GM12878 (cell line): ENCODE data around the gene NOTCH4. TPM values are rescaled to one million over a fixed set of nuclear protein-coding genes. Genes with fewer than 3 reads are reported as not detected.

ENCODE experiments used
- ATAC-seq: fragments of 200-7000 bp; cut with Tn5 transposase; 3 replicates; pipeline ENCODE4 v1.9.1; 2020; ENCODE audit warnings: mild to moderate bottlenecking, moderate library complexity
- BruUV-seq: library from RNA; stranded (reverse); fragments of 400-500 nt; replicated peaks from 2 replicates; lab custom pipeline; 2021; lab: Mats Ljungman, UMichigan
- CTCF ChIA-PET: fragments of 300-600 bp; sonication (Branson Sonifier 250); formaldehyde crosslinking; extraction: SDS; loops from one replicate; lab custom pipeline; 2021; ENCODE audit warnings: inconsistent platforms; lab: Yijun Ruan, JAX
- POLR2A ChIA-PET: fragments of 350-600 bp; formaldehyde crosslinking; extraction: SDS; loops from one replicate; lab custom pipeline; 2021; ENCODE audit warnings: inconsistent platforms; lab: Charles Lee
- RAD21 ChIA-PET: fragments of 300-600 bp; sonication (Branson Sonifier 250); formaldehyde crosslinking; loops from one replicate; lab custom pipeline; 2023; ENCODE audit warnings: antibody characterized with exemption; ENCODE audit not compliant: unreplicated experiment; lab: Charles Lee
- SMC1A ChIA-PET: fragments of 300-600 bp; sonication (Branson Sonifier 250); formaldehyde crosslinking; loops from one replicate; lab custom pipeline; 2023; ENCODE audit not compliant: unreplicated experiment, uncharacterized antibody; lab: Charles Lee
- DNase-seq: peaks from one replicate; pipeline ENCODE4 v3.0.0-alpha.2; 2011; ENCODE audit warnings: low read depth, low spot score
- FAIRE-seq: peaks from 3 replicates; lab custom pipeline; 2011; peaks lifted over from hg19 to GRCh38; lab: Jason Lieb, UNC
- H2AFZ ChIP-seq: 2 replicates; pipeline ENCODE4 v1.6.0; 2011; ENCODE audit warnings: low read depth, low read length, control low read depth; ENCODE audit not compliant: control insufficient read depth
- H3K27ac ChIP-seq: 2 replicates; pipeline ENCODE4 v1.5.1; 2011; ENCODE audit warnings: control low read depth; ENCODE audit not compliant: control insufficient read depth, insufficient read depth
- H3K27me3 ChIP-seq, 2 experiments: replicated peaks in 1 of 2; 2 replicates each; pipeline versions ENCODE4 v1.6.0 to v1.6.1; 2011; ENCODE audit warnings: low read length in 1 of 2; ENCODE audit not compliant: control insufficient read depth in 2 of 2, insufficient read depth in 2 of 2
- H3K36me3 ChIP-seq, 2 experiments: 2 replicates each; pipeline ENCODE4 v1.5.1; 2011; ENCODE audit warnings: low read length in 1 of 2; ENCODE audit not compliant: control insufficient read depth in 2 of 2, insufficient read depth in 2 of 2
- H3K4me1 ChIP-seq: 2 replicates; pipeline ENCODE4 v1.6.1; 2011; ENCODE audit warnings: mild to moderate bottlenecking, low read length, moderate library complexity, mixed read lengths; ENCODE audit not compliant: control insufficient read depth, insufficient read depth
- H3K4me2 ChIP-seq: 2 replicates; pipeline ENCODE4 v1.6.0; 2011; ENCODE audit warnings: control low read depth; ENCODE audit not compliant: control insufficient read depth, insufficient read depth
- H3K4me3 ChIP-seq: fragments of 200-600 bp; sonication (generic); 2 replicates; pipeline ENCODE4 v1.5.1; 2016
- H3K79me2 ChIP-seq: 2 replicates; pipeline ENCODE4 v1.6.0; 2011; ENCODE audit warnings: low read length; ENCODE audit not compliant: control insufficient read depth, insufficient read depth
- H3K9ac ChIP-seq: 2 replicates; pipeline ENCODE4 v1.8.0; 2011; ENCODE audit warnings: low read length, control low read depth, mixed read lengths; ENCODE audit not compliant: control insufficient read depth, insufficient read depth
- H3K9me3 ChIP-seq: replicated peaks from 3 replicates; pipeline ENCODE4 v1.5.1; 2011; ENCODE audit warnings: mild to moderate bottlenecking, low read length; ENCODE audit not compliant: control insufficient read depth, insufficient read depth
- H4K20me1 ChIP-seq: 2 replicates; pipeline ENCODE4 v1.6.0; 2011; ENCODE audit not compliant: control insufficient read depth, insufficient read depth
- BCL3 ChIP-seq: IDR thresholded peaks from 2 replicates; pipeline ENCODE4 v1.6.1; 2011; ENCODE audit warnings: borderline replicate concordance, low read depth, mild to moderate bottlenecking, moderate library complexity, low read length; ENCODE audit not compliant: insufficient read depth, poor library complexity, severe bottlenecking
- BMI1 ChIP-seq: fragments of 450-650 bp; IDR thresholded peaks from 2 replicates; pipeline ENCODE4 v1.6.1; 2016; ENCODE audit warnings: mild to moderate bottlenecking, moderate library complexity, borderline replicate concordance
- CBFB ChIP-seq: IDR thresholded peaks from 2 replicates; pipeline ENCODE4 v1.6.1; 2016; ENCODE audit warnings: antibody characterized with exemption, low read depth
- CEBPB ChIP-seq, 2 experiments: fragments of 150-350 bp in 1 of 2; IDR thresholded peaks; 2 replicates each; pipeline ENCODE4 v1.6.1; 2012 to 2014; ENCODE audit warnings: low read depth in 2 of 2, low read length in 2 of 2, borderline replicate concordance in 1 of 2, inconsistent platforms in 1 of 2
- CREM ChIP-seq: IDR thresholded peaks from 2 replicates; pipeline ENCODE4 v1.6.1; 2014; ENCODE audit warnings: antibody characterized with exemption, low read depth
- MEF2A ChIP-seq: IDR thresholded peaks from 2 replicates; pipeline ENCODE4 v1.6.1; 2011; ENCODE audit warnings: low read depth, mild to moderate bottlenecking, low read length, moderate library complexity; ENCODE audit not compliant: insufficient read depth
- MYB ChIP-seq: fragments of 150-350 bp; IDR thresholded peaks from 2 replicates; pipeline ENCODE4 v1.6.1; 2014; ENCODE audit warnings: mild to moderate bottlenecking, low read depth, low read length, borderline replicate concordance
- NKRF ChIP-seq: fragments of 450-650 bp; conservative IDR thresholded peaks from 2 replicates; pipeline ENCODE4 v1.6.1; 2017; ENCODE audit warnings: mild to moderate bottlenecking, moderate library complexity
- RCOR1 ChIP-seq: conservative IDR thresholded peaks from 2 replicates; pipeline ENCODE4 v1.6.1; 2012; ENCODE audit warnings: low read depth, low read length, improper control_type of control experiment
- SMAD1 ChIP-seq: fragments of 450-650 bp; IDR thresholded peaks from 2 replicates; pipeline ENCODE4 v1.6.1; 2018; ENCODE audit warnings: mild to moderate bottlenecking, low read depth; ENCODE audit not compliant: partially characterized antibody
- SREBF1 ChIP-seq: IDR thresholded peaks from 2 replicates; pipeline ENCODE4 v1.6.1; 2012; ENCODE audit warnings: mild to moderate bottlenecking, low read length
- SRF ChIP-seq, 2 experiments: IDR thresholded peaks; 2 replicates each; pipeline ENCODE4 v1.6.1; 2011; ENCODE audit warnings: low read depth in 2 of 2, low read length in 2 of 2, mild to moderate bottlenecking in 1 of 2, moderate library complexity in 1 of 2
- TCF7 ChIP-seq: IDR thresholded peaks from 2 replicates; pipeline ENCODE4 v1.6.1; 2014; ENCODE audit warnings: antibody characterized with exemption, borderline replicate concordance
- ZNF592 ChIP-seq: fragments of 450-650 bp; IDR thresholded peaks from 2 replicates; pipeline ENCODE4 v1.6.1; 2017; ENCODE audit warnings: mild to moderate bottlenecking, moderate library complexity
- WGBS: methylation state at CpG from one replicate; pipeline ENCODE4 v1.1.6; 2016; ENCODE audit warnings: low lambda C conversion rate; ENCODE audit not compliant: insufficient replicate concordance, insufficient coverage; ENCODE audit errors: missing lambda C conversion rate; 5-methylcytosine and 5-hydroxymethylcytosine counted together
- in situ Hi-C: fragments of 300-500 bp; cut with MboI; formaldehyde crosslinking; loops from 9 replicates; pipeline ENCODE4 v1.14.3; 2018; ENCODE audit warnings: mixed read lengths
- intact Hi-C: fragments of 100-400 bp; cut with micrococcal nuclease; formaldehyde crosslinking; loops from one replicate; pipeline ENCODE4 v1.14.2; 2022; ENCODE audit not compliant: unreplicated experiment
- polyA plus RNA-seq, 11 experiments: library from polyadenylated mRNA; depleted of rRNA in 4 of 11; unstranded in 6 of 11; stranded (reverse) in 5 of 11; fragments of >200 nt; fragmentation: Nextera tagmentation in 4 of 11; fragmentation: Illumina TruSeq in 1 of 11; extraction: Ambion mirVana in 4 of 11; extraction: Trizol in 1 of 11; gene quantifications; 1 replicate in 1 of 11; 2 replicates in 10 of 11; pipeline versions ENCODE4 v1.2.1 to v1.2.3, GENCODE V29; 2011 to 2016; ENCODE audit warnings: inconsistent platforms in 2 of 11, missing spikeins in 2 of 11, low read depth in 1 of 11
- total RNA-seq, 4 experiments: library from RNA; depleted of rRNA in 3 of 4; stranded (reverse); fragments of >200 nt in 3 of 4; fragmentation: Illumina TruSeq in 1 of 4; extraction: Trizol in 1 of 4; gene quantifications; 2 replicates each; pipeline versions ENCODE4 v1.2.1 to v1.2.3, GENCODE V29; 2013 to 2021

NOTCH4 gene
- total and polyA plus RNA-seq, 10 of the 15 experiments (the other 5 are each of a cell fraction or from before 2014, with no cell fraction given) = 0.66 to 3.3 (median 1.4) TPM

DNA sequence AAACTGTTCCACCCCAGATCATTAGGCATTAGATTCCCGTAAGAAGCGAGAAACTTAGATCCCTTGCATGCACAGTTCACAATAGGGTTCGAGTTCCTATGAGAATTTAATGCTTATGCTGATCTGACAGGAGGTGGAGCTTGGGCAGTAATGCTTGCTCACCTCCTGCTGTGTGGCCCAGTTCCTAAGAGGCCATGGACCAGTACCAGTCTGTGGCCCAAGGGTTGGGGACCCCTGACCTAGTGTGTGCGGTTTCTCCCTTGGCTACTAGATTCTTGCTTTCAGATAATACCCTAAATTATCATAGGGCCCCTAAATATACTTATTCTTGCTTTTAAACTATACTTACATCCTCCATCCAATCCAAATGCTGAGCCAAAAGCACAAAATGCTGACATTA is 29.5 kb downstream of the NOTCH4 start:
- intact Hi-C loops = no loop called here
- WGBS = 96% methylated on average over 4 of the region's 4 CpGs
- no peak for TF ChIP-seq RCOR1
- TF ChIP-seq MYB = no peak
- TF ChIP-seq BCL3 = no peak
- TF ChIP-seq CREM = no peak
- TF ChIP-seq MEF2A = no peak
- no peak for TF ChIP-seq SMAD1
- no peak for TF ChIP-seq CEBPB (IDR thresholded peaks at IDR 0.05; ENCODE audit: borderline replicate concordance in 1 of 2, low read depth in 2 of 2, low read length in 2 of 2)
- no peak for TF ChIP-seq SRF (IDR thresholded peaks at IDR 0.05; ENCODE audit: low read depth in 2 of 2, low read length in 2 of 2)
- no peak for TF ChIP-seq ZNF592
- no peak for TF ChIP-seq BMI1
- TF ChIP-seq NKRF = no peak
- TF ChIP-seq SREBF1 = no peak
- TF ChIP-seq CBFB = no peak
- TF ChIP-seq TCF7 = no peak

More for the DNA sequence above, 29.5 kb downstream of the NOTCH4 start:
- H4K20me1 ChIP-seq = no peaks in the 10 kb centered on the region
- ATAC-seq (no peak), DNase-seq (no peak), FAIRE-seq (no peak)
- H3K79me2 ChIP-seq = peaks cover 39% of the 10 kb centered on the region
- no peaks in the 10 kb centered on the region; a peak in 1 of 4 replicates for H3K36me3 ChIP-seq
- peak overlapping the region; percentile 13; the same call in 1 of the 2 replicates for H3K9ac ChIP-seq
- SMC1A ChIA-PET = interaction anchor here (1.0 to 1.9 kb wide), 2 partner anchors 18 to 79 kb away, joined by 3 to 13 read pairs; partner anchors contain the start of gene AGPAT1
- POLR2A ChIA-PET = interaction anchor here (2.6 to 6.6 kb wide), 2 partner anchors 17 to 66 kb away, joined by 51 to 69 read pairs; partner anchors contain the start of genes AGPAT1, ATF6B, FKBPL and RNF5
- H2AFZ ChIP-seq = no peak overlapping the region
- peak overlapping the region; percentile 93 for H3K4me2 ChIP-seq
- no peaks in the 10 kb centered on the region for H3K27me3 ChIP-seq
- no peak overlapping the region for H3K4me3 ChIP-seq
- RAD21 ChIA-PET = interaction anchor here (1.6 kb wide), 2 partner anchors 51 to 245 kb away, joined by 4 to 10 read pairs; partner anchors contain the start of gene HLA-DRA
- H3K9me3 ChIP-seq = no peaks in the 10 kb centered on the region
- CTCF ChIA-PET = interaction anchor here (1.0 to 4.2 kb wide), 5 partner anchors 15 to 76 kb away, joined by 3 to 35 read pairs (median 16); partner anchors contain the start of genes ATF6B and FKBPL
- peak overlapping the region; percentile 86 for H3K27ac ChIP-seq
- BruUV-seq = no TSS peak
- H3K4me1 ChIP-seq = peaks cover 26% of the 10 kb centered on the region
- in situ Hi-C loops = no loop called here
